Stimulated activated naive B cell treated with anti-CD40 and anti-IgM and Interleukin-4, amounts not matched to agents 10 μg/mL and 1 μg/mL and 100 μg/mL, for 72 hours (primary cell): ENCODE data around the gene TBCC.
A peak's percentile ranks its signal among the peaks of the same experiment; 100 is the strongest.
"Not testable (repeated sequence)": the region's sequence is repeated elsewhere in the genome, so short reads cannot be mapped to it uniquely, and the experiment has no call there.

Experiments used
- ATAC-seq, 2 donors: fragments of 150-1000 bp; cut with Tn5 transposase; replicated peaks; 2 replicates each; pipeline ENCODE4 v1.10.0; 2021; ENCODE audit warnings: moderate library complexity in 1 of 2
- DNase-seq: peaks from one replicate; pipeline ENCODE4 v3.0.0; 2021
- H3K27ac Mint-ChIP-seq: one replicate; pipeline ENCODE4 v1.8.0; 2022; ENCODE audit warnings: mild to moderate bottlenecking, mixed read lengths
- H3K27me3 Mint-ChIP-seq, 2 donors: one replicate each; pipeline ENCODE4 v1.8.0; 2022; ENCODE audit warnings: mixed read lengths in 2 of 2
- H3K36me3 Mint-ChIP-seq, 2 donors: one replicate each; pipeline ENCODE4 v1.8.0; 2022; ENCODE audit warnings: mixed read lengths in 2 of 2, mild to moderate bottlenecking in 1 of 2
- H3K4me1 Mint-ChIP-seq, 2 donors: one replicate each; pipeline ENCODE4 v1.8.0; 2022; ENCODE audit warnings: mixed read lengths in 2 of 2, mild to moderate bottlenecking in 1 of 2
- H3K4me3 Mint-ChIP-seq, 2 donors: one replicate each; pipeline ENCODE4 v1.8.0; 2022; ENCODE audit warnings: mild to moderate bottlenecking in 2 of 2, mixed read lengths in 2 of 2, moderate library complexity in 1 of 2
- H3K9me3 Mint-ChIP-seq, 2 donors: one replicate each; pipeline ENCODE4 v1.8.0; 2022; ENCODE audit warnings: mixed read lengths in 2 of 2, mild to moderate bottlenecking in 1 of 2

TBCC gene

DNA sequence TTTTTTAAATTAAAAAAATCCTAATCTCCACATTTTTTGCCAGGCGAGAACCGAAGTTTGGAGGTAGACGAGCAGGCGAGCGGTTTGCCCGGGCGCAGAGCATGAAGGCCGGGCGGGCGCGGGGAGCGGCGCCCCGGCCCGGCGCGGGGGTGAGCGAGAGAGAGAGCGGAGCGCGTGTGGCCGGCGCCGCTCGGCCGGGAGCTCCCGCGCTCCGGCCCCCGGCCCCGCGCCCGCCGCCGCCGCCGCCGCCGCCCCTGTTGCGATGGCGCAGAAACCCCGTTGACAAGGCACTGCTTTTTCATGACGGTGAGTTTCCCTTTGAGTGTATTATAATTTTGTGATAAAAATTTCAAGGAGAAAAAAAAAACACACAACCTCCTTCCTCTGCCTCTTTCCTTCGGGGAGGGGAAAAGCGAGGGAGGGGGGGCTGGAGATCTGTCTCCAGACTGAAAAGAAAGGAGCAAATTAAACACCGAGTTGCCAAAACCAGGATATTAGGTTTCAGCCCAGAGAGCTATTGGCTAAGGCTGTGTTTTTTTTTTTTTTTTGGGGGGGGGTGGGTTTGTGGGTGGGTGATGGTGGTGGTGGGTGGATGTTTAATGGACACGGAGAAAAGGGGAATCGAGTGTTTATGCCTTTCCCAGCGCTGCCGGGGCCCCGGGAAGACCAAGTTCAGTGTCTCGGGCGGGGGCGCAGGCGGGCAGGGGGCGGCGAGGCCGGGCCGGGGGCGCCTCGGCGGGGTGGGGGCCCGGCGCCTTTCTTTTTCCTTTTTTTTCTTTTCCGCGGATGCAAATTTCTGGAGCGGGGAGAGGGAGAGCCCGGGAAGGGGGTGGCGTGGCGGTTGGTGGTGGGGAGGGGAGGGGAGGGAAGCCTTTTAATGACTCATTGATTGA lies 36.1 kb upstream of the TBCC start, which contains the start of gene BICRAL:
Gene BICRAL, plus strand, starts transcription at position 257 of the 893 bp plus-strand sequence. CDS start 39,971 bp downstream, outside the sequence.
- DNase-seq (peak; percentile 56), ATAC-seq (peak; percentile 27 to 40)
- Mint-ChIP-seq H3K27ac (peak within 1 kb of the TSS; percentile 98), H3K27me3 (no peaks in the 10 kb centered on the region), H3K4me1 (peaks cover 31 to 35% of the 10 kb centered on the region in 2 donors), H3K4me3 (peak within 1 kb of the TSS; percentile 89 to 91), H3K9me3 (no peaks in the 10 kb centered on the region), H3K36me3 (peaks cover 10 to 15% of the 10 kb centered on the region in 2 donors)

DNA sequence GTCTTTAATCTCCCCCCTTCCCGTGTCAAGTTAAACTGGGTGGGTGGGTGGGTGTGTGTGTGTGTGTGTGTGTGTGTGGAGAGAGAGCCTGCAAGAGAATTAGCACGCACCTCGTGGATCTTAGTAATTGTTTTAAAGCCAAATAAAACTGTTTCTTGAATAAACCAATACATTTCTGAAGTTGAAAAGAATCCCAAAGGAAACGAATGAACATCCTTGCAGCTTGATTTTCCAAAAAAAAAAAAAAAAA lies 35.6 kb upstream of the TBCC start:
- DNase-seq (no peak), ATAC-seq (no peak)
- peaks cover 37 to 41% of the 10 kb centered on the region in 2 donors for H3K4me1 Mint-ChIP-seq
- H3K4me3 Mint-ChIP-seq = peak overlapping the region; percentile 89 to 91
- H3K27me3 Mint-ChIP-seq = no peaks in the 10 kb centered on the region
- no peaks in the 10 kb centered on the region for H3K9me3 Mint-ChIP-seq
- H3K27ac Mint-ChIP-seq = peak overlapping the region; percentile 98
- peaks cover 10 to 15% of the 10 kb centered on the region in 2 donors for H3K36me3 Mint-ChIP-seq

DNA sequence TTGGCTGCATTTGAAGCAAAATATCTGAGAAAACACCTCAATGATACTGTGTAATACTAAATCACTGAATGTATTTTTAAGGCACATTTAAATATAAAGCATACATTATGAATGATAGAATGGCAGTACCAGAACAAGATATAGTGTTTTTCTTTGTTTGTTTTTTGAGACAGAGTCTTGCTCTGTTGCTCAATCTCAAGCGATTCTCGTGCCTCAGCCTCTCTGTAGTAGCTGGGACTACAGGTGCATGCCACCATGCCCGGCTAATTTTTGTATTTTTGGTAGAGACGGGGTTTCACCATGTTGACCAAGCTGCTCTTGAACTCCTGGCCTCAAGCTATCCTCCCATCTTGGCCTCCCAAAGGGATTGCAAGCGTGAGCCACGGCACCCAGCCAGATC lies 33.6 kb upstream of the TBCC start:
- Mint-ChIP-seq H3K27ac (peak overlapping the region; percentile 77), H3K4me3 (no peak overlapping the region), H3K9me3 (no peaks in the 10 kb centered on the region), H3K4me1 (peaks cover 35 to 52% of the 10 kb centered on the region in 2 donors), H3K36me3 (peaks cover 9 to 10% of the 10 kb centered on the region in 2 donors), H3K27me3 (no peaks in the 10 kb centered on the region)
- DNase-seq (no peak), ATAC-seq (no peak)

DNA sequence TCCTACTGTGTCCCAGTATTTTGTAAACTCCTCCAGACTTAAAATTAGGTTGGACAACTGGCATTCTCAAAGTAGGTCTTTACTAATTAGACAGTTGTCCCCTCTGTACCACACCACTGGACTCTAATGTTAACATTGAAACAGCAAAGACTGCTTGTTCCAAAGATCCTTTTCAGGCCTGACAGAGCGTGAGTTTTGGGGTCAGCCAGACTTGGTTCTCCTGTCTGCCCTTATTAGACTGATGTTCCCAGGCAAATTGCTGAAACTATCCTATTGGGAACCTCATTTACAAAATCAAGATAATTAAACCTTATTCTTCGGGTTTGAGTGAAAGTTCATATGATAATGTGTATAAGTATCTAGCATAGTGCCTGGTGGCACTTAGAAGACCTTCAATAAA lies 32.2 kb upstream of the TBCC start:
- no peaks in the 10 kb centered on the region for H3K27me3 Mint-ChIP-seq

DNA sequence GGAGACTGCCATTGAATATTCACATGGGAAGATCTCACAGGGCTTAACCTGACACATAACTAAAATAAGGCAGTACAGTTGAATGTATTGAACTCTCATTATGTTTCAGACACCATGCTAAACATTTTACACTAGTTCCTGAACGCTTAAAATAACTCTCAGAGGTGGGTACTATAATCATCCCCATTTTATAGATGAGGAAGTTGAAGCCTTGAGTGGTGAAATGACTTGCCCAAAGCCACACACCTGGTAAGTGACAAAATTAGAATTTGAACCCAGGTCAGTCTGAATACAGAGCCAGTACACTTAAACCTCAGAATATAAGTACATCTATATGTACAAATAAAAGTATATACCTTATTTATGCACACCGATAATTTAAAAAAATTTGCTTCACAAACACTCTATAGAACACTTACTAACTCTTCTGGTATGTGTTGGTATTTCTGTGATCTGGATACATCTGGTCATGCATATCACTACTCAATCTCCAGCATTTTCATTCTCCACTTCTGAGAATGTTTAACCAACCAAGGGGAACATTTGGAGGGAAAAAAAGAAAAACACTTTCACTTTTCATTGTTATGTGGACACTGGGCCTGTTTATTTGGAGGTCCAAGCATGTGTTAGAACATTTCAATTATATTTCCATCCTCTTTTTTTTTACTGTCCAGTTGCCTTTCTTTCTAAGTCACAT lies 31.4 kb upstream of the TBCC start:
- peak overlapping the region; percentile 48 to 60 for H3K4me3 Mint-ChIP-seq

More for the DNA sequence above, 32.2 kb upstream of the TBCC start:
- DNase-seq (no peak), ATAC-seq (no peak)
- Mint-ChIP-seq H3K9me3 (no peaks in the 10 kb centered on the region), H3K4me1 (peaks cover 44 to 63% of the 10 kb centered on the region in 2 donors), H3K4me3 (no peak overlapping the region), H3K27ac (peak overlapping the region; percentile 44), H3K36me3 (peaks cover 0 to 3% of the 10 kb centered on the region in 2 donors)

DNA sequence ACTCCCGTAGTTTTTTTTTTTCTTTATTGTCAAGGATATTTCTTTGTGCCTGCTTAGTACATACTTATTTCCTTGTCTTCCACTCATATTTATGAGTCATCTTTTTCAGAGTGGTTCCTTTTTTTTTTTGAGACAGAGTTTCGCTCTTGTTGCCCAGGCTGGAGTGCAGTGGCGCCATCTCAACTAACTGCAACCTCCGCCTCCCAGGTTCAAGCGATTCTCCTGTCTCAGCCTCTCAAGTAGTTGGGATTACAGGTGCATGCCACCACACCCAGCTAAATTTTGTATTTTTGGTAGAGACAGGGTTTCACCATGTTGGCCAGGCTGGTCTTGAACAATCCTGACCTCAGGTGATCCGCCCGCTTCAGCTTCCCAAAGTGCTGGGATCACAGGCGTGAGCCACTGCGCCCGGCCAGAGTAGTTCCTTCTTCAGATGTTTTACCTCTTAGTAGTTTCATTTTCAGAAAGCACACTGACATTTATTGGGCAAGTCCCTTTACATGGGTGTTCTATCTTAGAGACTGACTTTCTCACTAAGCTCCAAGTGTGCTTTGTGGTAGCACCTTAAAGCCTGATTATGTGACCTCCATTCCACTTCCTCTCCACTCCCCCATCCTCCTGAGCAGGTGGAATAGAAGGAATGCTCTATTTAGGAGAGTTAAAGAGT lies 29.1 kb upstream of the TBCC start:
- H3K27ac Mint-ChIP-seq = peak overlapping the region; percentile 98
- peak; percentile 82 to 83 for ATAC-seq
- not testable (repeated sequence) for H3K36me3 Mint-ChIP-seq, H3K9me3 Mint-ChIP-seq, H3K27me3 Mint-ChIP-seq
- peak overlapping the region; percentile 80 to 81 for H3K4me3 Mint-ChIP-seq
- DNase-seq = peak; percentile 61
- peaks cover 53 to 73% of the 10 kb centered on the region in 2 donors for H3K4me1 Mint-ChIP-seq

More for the DNA sequence above, 31.4 kb upstream of the TBCC start:
- H3K9me3 Mint-ChIP-seq = no peaks in the 10 kb centered on the region
- peak overlapping the region; percentile 86 for H3K27ac Mint-ChIP-seq
- H3K27me3 Mint-ChIP-seq = no peaks in the 10 kb centered on the region
- H3K36me3 Mint-ChIP-seq = peaks cover 4% of the 10 kb centered on the region in 2 donors
- peak; percentile 45 to 50 for ATAC-seq
- no peak for DNase-seq
- H3K4me1 Mint-ChIP-seq = peaks cover 49 to 69% of the 10 kb centered on the region in 2 donors

DNA sequence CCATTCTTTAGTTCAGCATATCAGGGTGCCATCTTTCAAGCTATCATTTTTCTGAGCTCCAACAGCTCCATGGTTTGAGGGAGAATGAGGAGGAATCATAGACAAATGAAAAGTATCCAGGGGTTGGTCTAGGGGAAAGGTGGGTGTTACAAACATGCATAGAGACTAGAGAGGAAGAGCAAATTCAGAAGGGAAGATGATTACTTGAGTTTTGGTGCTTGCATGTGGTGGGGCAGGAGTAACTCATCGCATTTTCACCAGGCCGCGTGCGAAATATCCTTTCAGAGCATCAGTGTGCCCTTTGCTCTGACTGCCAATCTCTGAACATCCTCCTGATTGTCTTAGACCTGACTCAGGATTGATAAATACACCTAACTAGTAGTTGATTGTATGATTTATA lies 28.3 kb upstream of the TBCC start:
- H3K9me3 Mint-ChIP-seq = no peaks in the 10 kb centered on the region
- peak overlapping the region; percentile 80 to 81 for H3K4me3 Mint-ChIP-seq
- ATAC-seq (no peak), DNase-seq (no peak)
- no peaks in the 10 kb centered on the region for H3K27me3 Mint-ChIP-seq
- peaks cover 5 to 8% of the 10 kb centered on the region in 2 donors for H3K36me3 Mint-ChIP-seq
- H3K27ac Mint-ChIP-seq = peak overlapping the region; percentile 98
- H3K4me1 Mint-ChIP-seq = peaks cover 49 to 66% of the 10 kb centered on the region in 2 donors

DNA sequence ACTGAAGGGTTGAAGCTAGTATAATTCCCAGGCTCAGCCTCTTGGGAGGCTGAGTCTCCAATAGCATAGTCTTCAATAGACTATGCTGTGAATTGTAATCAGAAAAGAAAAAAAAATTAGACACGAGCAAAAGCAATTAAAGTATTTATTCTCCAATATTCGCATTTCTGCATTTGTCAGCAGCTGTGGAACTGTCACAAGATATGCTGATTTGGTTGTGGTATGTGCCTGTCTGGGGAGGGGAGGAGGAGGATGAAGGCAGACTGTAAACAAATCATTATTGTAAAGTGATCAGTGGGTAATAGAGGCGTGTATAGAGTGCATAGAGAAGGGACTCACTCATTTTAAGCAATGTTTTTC lies 25.8 kb upstream of the TBCC start:
- H3K9me3 Mint-ChIP-seq = no peaks in the 10 kb centered on the region
- H3K27me3 Mint-ChIP-seq = no peaks in the 10 kb centered on the region
- peak overlapping the region; percentile 89 for H3K27ac Mint-ChIP-seq
- DNase-seq (no peak), ATAC-seq (no peak)
- H3K4me3 Mint-ChIP-seq = peak overlapping the region; percentile 79 to 83
- peaks cover 5 to 13% of the 10 kb centered on the region in 2 donors for H3K36me3 Mint-ChIP-seq
- H3K4me1 Mint-ChIP-seq = peaks cover 35 to 47% of the 10 kb centered on the region in 2 donors

DNA sequence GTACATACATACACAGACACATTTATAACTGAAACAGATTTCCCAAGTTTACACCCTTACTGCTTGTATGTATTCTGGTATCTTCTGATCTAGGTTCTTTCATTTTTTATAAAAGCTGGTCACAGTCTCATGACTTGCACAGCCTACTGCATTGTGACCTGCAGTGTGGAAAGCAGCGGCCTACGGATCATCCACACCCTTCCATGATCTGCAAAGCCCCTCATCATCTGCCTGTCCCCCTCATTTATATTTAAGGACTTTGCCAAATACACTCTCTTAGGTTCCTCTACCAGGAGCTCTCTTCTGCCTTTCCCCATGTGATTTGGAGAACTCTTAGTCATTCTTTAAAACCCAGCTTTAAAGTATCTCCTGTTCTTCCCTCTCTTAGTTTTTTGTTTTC lies 23.9 kb upstream of the TBCC start:
- Mint-ChIP-seq H3K27me3 (no peaks in the 10 kb centered on the region), H3K36me3 (peaks cover 8 to 23% of the 10 kb centered on the region in 2 donors), H3K4me1 (peaks cover 29 to 36% of the 10 kb centered on the region in 2 donors), H3K9me3 (no peaks in the 10 kb centered on the region), H3K27ac (peak overlapping the region; percentile 63), H3K4me3 (no peak overlapping the region)
- DNase-seq (no peak), ATAC-seq (no peak)

DNA sequence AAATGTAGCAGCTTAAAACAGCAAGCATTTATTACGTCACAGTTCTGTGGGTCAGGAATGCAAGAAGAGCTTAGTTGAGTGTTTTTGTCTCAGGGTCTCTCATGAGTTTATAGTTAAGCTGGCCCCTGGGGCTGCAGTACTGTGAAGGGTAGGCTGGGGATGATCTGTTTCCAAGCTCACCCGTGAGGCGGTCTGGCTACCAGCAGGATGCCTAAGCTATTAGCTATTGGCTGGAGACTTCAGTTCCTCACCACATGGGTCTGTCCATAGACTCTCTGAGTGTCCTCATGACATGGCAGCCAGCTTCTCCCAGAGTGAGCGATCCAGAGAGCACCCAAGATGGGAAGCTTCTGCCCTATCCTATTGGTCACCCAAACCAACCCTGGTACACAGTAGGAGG lies 23.1 kb upstream of the TBCC start:
- no peaks in the 10 kb centered on the region for H3K27me3 Mint-ChIP-seq
- peaks cover 8 to 24% of the 10 kb centered on the region in 2 donors for H3K36me3 Mint-ChIP-seq
- no peak for ATAC-seq
- no peak for DNase-seq
- no peaks in the 10 kb centered on the region for H3K9me3 Mint-ChIP-seq
- peaks cover 22 to 28% of the 10 kb centered on the region in 2 donors for H3K4me1 Mint-ChIP-seq
- H3K4me3 Mint-ChIP-seq = no peak overlapping the region
- no peak overlapping the region for H3K27ac Mint-ChIP-seq

DNA sequence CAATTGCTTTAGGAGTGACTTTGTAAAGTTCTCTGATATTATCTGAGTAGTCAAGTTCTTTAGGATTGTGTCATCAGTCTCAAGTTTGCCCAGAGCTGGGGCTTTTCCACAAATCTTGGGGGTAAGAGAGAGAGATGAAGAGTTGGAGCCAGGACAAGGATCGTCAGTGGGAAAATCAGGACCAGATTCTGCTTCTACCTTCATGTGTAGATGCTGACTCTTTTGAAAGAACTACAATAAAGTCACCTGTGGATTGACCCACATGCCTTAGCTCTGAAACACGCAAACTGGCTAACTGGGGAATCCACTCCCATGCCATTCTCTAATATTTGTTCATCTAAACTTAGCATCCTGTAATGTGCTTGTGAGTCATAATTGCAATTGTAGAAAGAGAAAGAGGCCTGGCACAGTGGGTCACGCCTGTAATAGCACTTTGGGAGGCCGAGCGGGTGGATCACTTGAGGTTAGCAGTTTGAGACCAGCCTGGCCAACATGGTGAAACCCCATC lies 20.3 kb upstream of the TBCC start:
- Mint-ChIP-seq H3K27ac (peak overlapping the region; percentile 9), H3K9me3 (no peaks in the 10 kb centered on the region), H3K4me1 (peaks cover 6% of the 10 kb centered on the region in 2 donors)

DNA sequence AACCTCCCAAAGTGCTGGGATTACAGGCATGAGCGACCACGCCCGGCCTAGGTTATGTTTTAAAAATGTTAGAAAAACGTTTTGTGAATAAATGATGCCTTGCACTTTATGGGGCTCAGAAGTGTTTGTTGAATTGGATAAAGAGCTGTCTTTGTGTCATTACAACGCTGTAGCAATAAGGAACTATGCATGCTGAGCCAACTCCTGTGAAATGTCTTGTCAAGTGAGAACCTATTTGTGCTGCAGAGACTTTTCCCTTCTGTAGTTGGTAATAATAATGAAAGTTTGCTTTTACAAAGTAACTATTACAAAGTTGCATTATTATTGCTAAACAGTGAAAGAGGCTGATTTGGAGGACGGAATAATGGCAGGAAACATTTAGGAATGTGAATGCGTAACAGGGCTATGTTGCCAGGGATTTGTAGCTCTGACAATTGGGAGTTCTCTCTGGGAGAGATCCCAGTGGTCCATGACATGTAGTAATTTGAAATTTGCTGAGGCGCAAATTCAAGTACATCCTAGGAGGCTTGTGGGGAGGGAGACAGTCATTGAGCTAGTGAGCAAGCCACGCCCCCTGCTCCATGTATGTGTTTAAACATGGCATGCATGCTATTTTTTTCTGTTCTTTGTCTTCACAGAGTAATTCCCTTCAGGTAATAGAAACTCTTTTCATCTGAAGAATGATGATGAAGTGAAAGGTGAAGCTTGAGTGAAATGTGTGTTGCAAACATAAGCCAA lies 19.2 kb upstream of the TBCC start:
- peaks cover 0 to 1% of the 10 kb centered on the region in 2 donors for H3K4me1 Mint-ChIP-seq
- H3K9me3 Mint-ChIP-seq = no peaks in the 10 kb centered on the region

More for the DNA sequence above, 20.3 kb upstream of the TBCC start:
- DNase-seq (no peak), ATAC-seq (no peak)
- Mint-ChIP-seq H3K36me3 (peaks cover 5 to 19% of the 10 kb centered on the region in 2 donors), H3K4me3 (no peak overlapping the region), H3K27me3 (no peaks in the 10 kb centered on the region)

DNA sequence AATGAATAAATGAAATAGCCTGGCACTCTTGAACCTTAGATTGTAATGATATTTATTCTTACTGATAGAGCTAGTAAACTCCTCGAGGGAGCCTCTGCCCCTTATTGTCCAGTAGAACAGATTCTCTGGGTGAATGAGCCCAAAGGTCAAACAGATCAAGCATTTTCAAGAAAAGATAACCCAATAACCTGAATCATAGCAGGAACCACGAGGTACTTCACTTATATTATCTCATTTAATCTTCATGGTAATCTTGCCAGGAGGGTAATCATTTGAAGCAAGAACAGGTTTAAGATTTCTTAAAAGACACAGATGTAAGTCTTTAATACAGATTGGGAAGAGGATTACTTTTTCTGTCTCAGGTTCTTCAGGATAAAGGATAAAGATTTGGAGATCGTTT lies 17.0 kb upstream of the TBCC start:
- Mint-ChIP-seq H3K36me3 (peaks cover 16 to 31% of the 10 kb centered on the region in 2 donors), H3K4me3 (no peak overlapping the region), H3K9me3 (no peaks in the 10 kb centered on the region), H3K4me1 (peaks cover 1 to 8% of the 10 kb centered on the region in 2 donors), H3K27ac (no peak overlapping the region), H3K27me3 (no peaks in the 10 kb centered on the region)
- ATAC-seq (no peak), DNase-seq (no peak)

More for the DNA sequence above, 19.2 kb upstream of the TBCC start:
- Mint-ChIP-seq H3K27ac (no peak overlapping the region), H3K4me3 (no peak overlapping the region), H3K27me3 (no peaks in the 10 kb centered on the region), H3K36me3 (peaks cover 5 to 16% of the 10 kb centered on the region in 2 donors)
- ATAC-seq = no peak
- no peak for DNase-seq
